D721Med (cell line): ENCODE results near the gene ARHGAP35.
"Not testable (repeated sequence)": the region's sequence is repeated elsewhere in the genome, so short reads cannot be mapped to it uniquely, and the experiment has no call there.

Experiments
- DNase-seq: peaks from one replicate; pipeline ENCODE4 v3.0.0; 2011; ENCODE audit warnings: low spot score; ENCODE audit not compliant: insufficient read length
- FAIRE-seq: peaks from 2 replicates; lab custom pipeline; 2011; peaks lifted over from hg19 to GRCh38; lab: Jason Lieb, UNC
- CTCF ChIP-seq: IDR thresholded peaks from 2 replicates; pipeline ENCODE4 v1.5.1; 2012; ENCODE audit warnings: mild to moderate bottlenecking, control low read depth; ENCODE audit not compliant: insufficient read depth; ENCODE audit errors: missing control alignments

The ARHGAP35 gene

GRCh38 chr19:46875234-46875633 is 14.4 kb downstream of the ARHGAP35 start:
- FAIRE-seq (no peak), DNase-seq (no peak)
- no peak for TF ChIP-seq CTCF

DNA sequence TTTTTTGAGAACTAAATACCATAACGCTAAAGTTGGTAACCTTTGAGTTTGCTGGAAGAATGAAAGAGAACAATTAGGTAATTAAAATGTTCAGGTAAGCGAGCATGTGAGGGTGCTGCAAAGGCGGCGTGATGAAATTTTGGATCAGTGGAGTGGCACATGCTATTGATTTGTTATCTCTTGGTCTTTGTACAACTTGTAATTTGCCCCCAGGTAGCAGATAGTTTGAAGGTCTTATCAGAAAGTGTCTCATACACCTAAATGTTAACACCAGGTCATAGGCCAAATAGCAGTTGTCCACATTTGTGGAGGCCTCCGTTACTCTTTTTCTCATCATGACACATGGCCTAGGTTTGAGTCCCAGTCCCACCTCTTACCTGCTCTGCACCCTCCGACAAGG is 14.9 kb downstream of the ARHGAP35 start:
- DNase-seq (no peak), FAIRE-seq (no peak)

DNA sequence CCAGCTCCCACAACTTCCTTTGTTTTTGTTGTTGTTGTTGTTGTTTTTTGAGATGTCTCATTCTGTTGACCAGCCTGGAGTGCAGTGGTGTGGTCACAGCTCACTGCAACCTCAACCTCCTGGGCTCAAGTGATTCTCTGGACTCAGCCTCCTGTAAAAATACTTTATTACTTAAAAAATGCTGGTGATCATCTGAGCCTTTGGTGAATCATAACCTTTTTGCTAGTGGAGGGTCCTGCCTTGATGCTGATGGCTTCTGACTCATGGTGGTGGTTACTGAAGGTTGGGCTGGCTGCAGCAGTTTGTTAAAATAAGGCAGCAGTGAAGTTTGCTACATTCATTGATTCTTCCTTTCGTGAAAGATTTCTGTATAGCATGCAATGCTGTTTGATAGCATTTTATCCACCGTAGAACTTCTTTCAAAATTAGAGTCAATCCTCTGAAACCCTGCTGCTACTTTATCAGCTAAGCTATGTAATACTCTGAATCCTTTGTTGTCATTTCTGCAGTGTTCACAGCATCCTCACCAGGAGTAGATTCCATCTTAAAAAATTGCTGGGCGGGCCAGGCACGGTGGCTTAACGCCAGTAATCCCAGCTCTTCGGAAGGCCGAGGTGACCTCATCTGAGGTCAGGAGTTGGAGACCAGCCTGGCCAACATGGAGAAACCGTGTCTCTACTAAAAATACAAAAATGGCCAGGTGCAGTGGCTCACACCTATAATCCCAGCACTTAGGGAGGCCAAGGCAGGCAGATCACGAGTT is 18.0 kb downstream of the ARHGAP35 start:
- FAIRE-seq: no peak
- DNase-seq: no peak
- no peak for TF ChIP-seq CTCF

More for the DNA sequence above, 14.9 kb downstream of the ARHGAP35 start:
- no peak for TF ChIP-seq CTCF

- no peak for DNase-seq
- no peak for FAIRE-seq
- no peak for TF ChIP-seq CTCF
Measured at GRCh38 chr19:46880431-46880830, 19.6 kb downstream of the ARHGAP35 start.

GRCh38 chr19:46881092-46881491 is 20.3 kb downstream of the ARHGAP35 start:
- DNase-seq: no peak
- no peak for FAIRE-seq
- TF ChIP-seq CTCF: no peak

DNA sequence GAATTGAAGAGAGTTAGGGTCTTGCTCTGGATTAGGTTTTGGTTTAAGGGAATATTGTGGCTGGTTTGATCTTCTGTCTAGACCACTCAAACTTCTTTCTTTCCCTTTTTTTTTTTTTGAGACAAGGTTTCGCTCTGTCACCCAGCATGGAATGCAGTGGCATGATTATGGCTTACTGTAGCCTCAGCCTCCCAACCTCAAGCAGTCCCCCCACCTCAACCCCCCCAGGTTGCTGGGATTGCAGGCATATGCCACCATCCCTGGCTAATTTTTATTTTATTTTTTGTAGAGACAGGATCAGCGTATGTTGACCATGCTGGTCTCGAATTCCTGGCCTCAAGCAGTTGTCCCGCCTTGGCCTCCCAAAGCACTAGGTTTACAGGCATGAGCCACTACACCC is 21.2 kb downstream of the ARHGAP35 start:
- DNase-seq (no peak), FAIRE-seq (no peak)
- no peak for TF ChIP-seq CTCF

DNA sequence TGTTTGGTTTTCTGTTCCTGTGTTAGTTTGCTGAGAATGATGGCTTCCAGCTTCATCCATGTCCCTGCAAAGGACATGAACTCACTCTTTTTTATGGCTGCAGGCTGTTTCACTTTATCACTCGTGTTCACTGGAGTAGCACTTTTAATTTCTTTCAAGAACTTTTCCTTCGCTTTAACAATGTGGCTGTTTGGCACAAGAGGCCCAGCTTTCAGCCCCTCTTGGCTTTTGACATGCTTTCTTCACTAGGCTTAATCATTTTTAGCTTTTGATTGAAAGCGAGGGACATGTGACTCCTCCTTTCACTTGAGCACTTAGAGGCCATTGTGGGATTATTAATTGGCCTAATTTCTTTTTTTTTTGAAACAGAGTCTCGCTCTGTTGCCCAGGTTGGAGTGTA is 22.0 kb downstream of the ARHGAP35 start:
- not testable (repeated sequence) for DNase-seq, FAIRE-seq

GRCh38 chr19:46885411-46885810 is 24.6 kb downstream of the ARHGAP35 start:
- DNase-seq (no peak), FAIRE-seq (no peak)
- no peak for TF ChIP-seq CTCF
